Midbrain (tissue), 1 donor: ENCODE measurements around the gene FOXO3.
A peak's percentile ranks its signal among the peaks of the same experiment; 100 is the strongest.
"Not testable (repeated sequence)": the region's sequence is repeated elsewhere in the genome, so short reads cannot be mapped to it uniquely, and the experiment has no call there.

ENCODE experiments used
- DNase-seq: peaks from one replicate; lab custom pipeline; 2025; lab: John Stamatoyannopoulos, UW

The FOXO3 gene

GRCh38 chr6:108560463-108561308 is at the start of gene FOXO3:
TSS of gene FOXO3 (plus strand) at chr6:108560917. CDS start at chr6:108561209, 292 bp downstream.
- DNase-seq = peak; percentile 89

- no peak for DNase-seq
Measured at GRCh38 chr6:108518714-108519576, 41.8 kb upstream of the FOXO3 start.

GRCh38 chr6:108521616-108522107 is 39.1 kb upstream of the FOXO3 start:
- DNase-seq = no peak

- no peak for DNase-seq
Measured at GRCh38 chr6:108523697-108524096, 37.0 kb upstream of the FOXO3 start.

- no peak for DNase-seq
Measured at GRCh38 chr6:108524528-108525248, 36.0 kb upstream of the FOXO3 start.

- DNase-seq = peak; percentile 44
Measured at GRCh38 chr6:108526739-108527174, 34.0 kb upstream of the FOXO3 start.

GRCh38 chr6:108528878-108529277 is 31.8 kb upstream of the FOXO3 start:
- no peak for DNase-seq

- no peak for DNase-seq
Measured at GRCh38 chr6:108531332-108531731, 29.4 kb upstream of the FOXO3 start.

- DNase-seq = no peak
Measured at GRCh38 chr6:108535114-108535742, 25.5 kb upstream of the FOXO3 start.

- DNase-seq = not testable (repeated sequence)
Measured at GRCh38 chr6:108535920-108536535, 24.7 kb upstream of the FOXO3 start.

GRCh38 chr6:108541843-108542759 is 18.6 kb upstream of the FOXO3 start:
- peak; percentile 83 for DNase-seq

- DNase-seq = no peak
Measured at GRCh38 chr6:108543175-108543940, 17.4 kb upstream of the FOXO3 start.

- no peak for DNase-seq
Measured at GRCh38 chr6:108544606-108545005, 16.1 kb upstream of the FOXO3 start.

- no peak for DNase-seq
Measured at GRCh38 chr6:108546079-108547049, 14.4 kb upstream of the FOXO3 start.

GRCh38 chr6:108549241-108549640 is 11.5 kb upstream of the FOXO3 start:
- DNase-seq = no peak

- no peak for DNase-seq
Measured at GRCh38 chr6:108549741-108550140, 11.0 kb upstream of the FOXO3 start.

- DNase-seq = no peak
Measured at GRCh38 chr6:108550256-108550655, 10.5 kb upstream of the FOXO3 start.
